HepG2 (cell line): ENCODE measurements around the gene PLXNB2.

Experiments used
- CHD4 ChIP-seq: fragments of 200-600 bp; sonication (generic); IDR thresholded peaks from 2 replicates; pipeline ENCODE4 v1.7.0; 2017; ENCODE audit warnings: mild to moderate bottlenecking, low read length, borderline replicate concordance
- FOSL1 ChIP-seq: sonication (generic); formaldehyde crosslinking; IDR thresholded peaks from 2 replicates; pipeline ENCODE4 v1.9.0; 2021; ENCODE audit warnings: missing genetic modification reagents, borderline replicate concordance
- ISL2 ChIP-seq: sonication (generic); formaldehyde crosslinking; IDR thresholded peaks from 2 replicates; pipeline ENCODE4 v1.5.0; 2020; ENCODE audit warnings: missing genetic modification reagents
- SIN3A ChIP-seq: IDR thresholded peaks from 2 replicates; pipeline ENCODE4 v1.6.1; 2011; ENCODE audit warnings: low read depth, mild to moderate bottlenecking, control low read depth, low read length, borderline replicate concordance
- SMAD3 ChIP-seq: sonication (generic); formaldehyde crosslinking; IDR thresholded peaks from 2 replicates; pipeline ENCODE4 v1.4.0; 2020; ENCODE audit warnings: missing genetic modification reagents

DNA sequence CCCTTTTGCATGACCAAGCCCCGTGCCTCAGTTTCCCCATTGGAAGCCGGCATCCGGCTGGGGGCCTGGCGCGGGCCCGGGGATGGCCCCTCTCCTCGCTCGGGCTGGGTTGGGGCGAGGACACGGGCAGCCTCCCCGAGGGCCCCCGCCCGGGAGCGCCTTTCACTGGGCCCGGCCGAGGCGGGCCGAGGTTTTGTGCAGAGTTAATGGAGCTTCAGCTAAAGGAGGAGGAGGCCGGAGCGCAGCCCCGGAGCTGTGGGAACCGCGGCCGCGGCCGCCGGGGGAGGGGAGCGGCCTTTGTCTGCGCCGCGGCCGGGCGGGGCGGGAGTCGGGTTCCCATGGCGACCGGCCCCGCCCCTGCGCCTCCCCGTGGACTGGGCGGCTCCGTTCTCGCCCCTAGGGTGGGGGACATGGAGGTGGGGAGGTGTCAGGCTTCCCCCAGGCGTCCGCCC lies 35.9 kb downstream of the PLXNB2 start:
- TF ChIP-seq SIN3A (no peak), SMAD3 (CRISPR knock-in tag) (no peak), ISL2 (CRISPR knock-in tag) (no peak), CHD4 (no peak), FOSL1 (CRISPR knock-in tag) (no peak)
